VCaP (cell line): ENCODE results near the gene TRIP4.

ENCODE experiments used
- H3K27ac ChIP-seq: fragments of 450-650 bp; 2 replicates; pipeline ENCODE4 v1.5.1; 2017
- CTCF ChIP-seq: fragments of 450-650 bp; conservative IDR thresholded peaks from 2 replicates; pipeline ENCODE4 v1.5.1; 2017; ENCODE audit warnings: mild to moderate bottlenecking, moderate library complexity

The TRIP4 gene

GRCh38 chr15:64464276-64465005 lies 76.8 kb downstream of the TRIP4 start:
- no peak for TF ChIP-seq CTCF
- no peak overlapping the region for H3K27ac ChIP-seq

DNA sequence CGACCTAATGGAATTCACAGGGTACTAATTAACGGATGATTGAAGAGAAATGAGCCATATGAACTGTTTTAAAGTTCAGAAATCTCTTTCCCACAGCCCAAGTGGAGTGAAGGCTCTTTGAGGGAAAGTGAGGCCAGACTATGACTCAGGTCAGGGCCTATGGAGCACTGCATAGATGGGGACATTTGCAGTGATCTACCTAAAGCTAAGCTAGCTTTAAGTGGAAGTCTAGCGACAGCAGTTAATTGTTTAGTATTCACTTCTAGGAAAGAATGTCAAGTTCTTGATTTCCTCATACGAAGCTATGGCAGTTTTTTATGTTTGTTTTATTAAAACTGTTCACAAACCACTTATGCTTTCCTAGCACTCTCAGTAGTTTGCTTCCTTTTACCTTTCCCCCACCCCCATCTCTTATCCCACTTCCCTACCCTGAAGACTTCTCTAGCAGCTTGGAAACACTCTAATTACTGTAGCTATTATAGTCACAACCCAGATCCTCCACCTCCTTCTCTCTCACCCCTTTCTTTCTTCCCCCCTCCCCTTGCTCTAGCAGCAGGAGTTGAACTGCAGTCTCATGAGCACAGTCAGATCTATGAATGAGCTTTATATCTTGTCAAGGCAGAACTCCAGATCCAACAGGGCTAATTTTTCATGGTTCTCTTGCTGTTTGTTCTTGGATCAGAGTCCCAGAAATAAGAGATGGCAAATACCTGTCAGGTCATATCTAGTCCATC lies 78.9 kb downstream of the TRIP4 start:
- H3K27ac ChIP-seq, result no peak overlapping the region
- no peak for TF ChIP-seq CTCF

DNA sequence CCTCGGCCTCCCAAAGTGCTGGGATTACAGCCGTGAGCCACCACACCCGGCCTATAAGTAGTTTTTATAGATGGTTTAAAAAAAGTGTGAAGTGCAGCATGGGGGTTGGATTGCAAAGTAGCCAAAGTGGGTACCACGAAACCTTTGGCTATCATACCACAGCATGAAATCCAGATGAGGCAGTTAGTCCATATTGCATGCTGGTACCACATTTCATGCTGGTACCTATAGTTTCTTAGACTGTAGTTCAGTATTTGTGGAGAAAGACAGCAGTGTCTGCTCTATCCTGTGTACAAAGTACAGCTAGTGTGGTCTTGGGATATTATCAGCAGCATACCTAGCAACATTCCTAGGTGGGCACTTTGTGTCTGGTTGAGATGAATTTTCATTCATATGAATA lies 84.5 kb downstream of the TRIP4 start:
- no peak for TF ChIP-seq CTCF
- H3K27ac ChIP-seq, result no peak overlapping the region

GRCh38 chr15:64474846-64475245 lies 87.2 kb downstream of the TRIP4 start:
- no peak for TF ChIP-seq CTCF
- H3K27ac ChIP-seq, result no peak overlapping the region

DNA sequence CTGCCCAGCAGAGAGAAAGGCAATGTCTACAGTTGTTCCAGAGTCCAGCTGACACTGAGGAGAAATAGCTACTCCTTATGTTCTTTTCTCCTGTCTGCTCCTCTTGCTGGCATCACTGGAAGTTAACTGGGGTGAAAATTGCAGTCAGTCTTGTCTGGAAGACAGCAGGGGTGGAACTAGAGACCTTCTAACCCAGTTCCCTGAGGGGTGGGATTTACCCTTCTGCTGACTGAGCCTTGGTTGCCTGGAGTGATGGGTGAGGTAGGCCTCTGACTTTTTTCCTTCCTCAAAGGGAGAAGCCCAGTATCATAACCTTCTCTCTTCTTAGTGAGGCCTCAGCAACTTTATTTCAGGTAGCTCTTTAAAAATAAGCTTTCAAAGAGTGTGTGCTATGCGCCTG lies 88.9 kb downstream of the TRIP4 start:
- TF ChIP-seq CTCF, result no peak
- H3K27ac ChIP-seq, result peak overlapping the region; percentile 22; the same call in 1 of the 2 replicates

DNA sequence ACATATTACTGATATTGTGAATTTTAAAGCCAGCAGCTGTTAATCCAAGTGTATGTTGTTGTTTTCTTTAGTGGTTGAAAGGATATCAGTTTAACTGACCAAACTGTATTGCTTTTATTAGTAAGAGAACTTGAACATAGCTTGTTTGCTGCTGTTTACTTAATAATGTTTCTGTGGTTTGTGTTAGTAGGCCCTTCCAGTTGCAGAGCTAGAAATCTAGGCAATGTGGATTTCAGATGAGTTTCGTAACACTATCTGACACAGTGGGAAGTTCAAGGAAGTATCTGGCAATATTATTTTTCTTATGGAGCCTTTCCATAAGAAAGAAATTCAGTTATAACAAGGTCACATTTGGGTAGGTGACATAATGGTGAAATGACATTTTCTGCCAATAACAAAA lies 91.2 kb downstream of the TRIP4 start:
- no peak for TF ChIP-seq CTCF
- no peak overlapping the region for H3K27ac ChIP-seq

- H3K27ac ChIP-seq, result no peak overlapping the region
- TF ChIP-seq CTCF, result no peak
Observed at GRCh38 chr15:64480891-64481290, 93.3 kb downstream of the TRIP4 start.
